Activated CD8-positive, alpha-beta T cell treated with anti-CD3 and anti-CD28 coated beads, Interleukin-2, amount 10 ng/mL, durations not matched to agents 7 days and 5 days (primary cell): ENCODE measurements around the gene SLCO4A1. TPM values are rescaled to one million over a fixed set of nuclear protein-coding genes. Genes with fewer than 3 reads are reported as not detected.

Experiments
- ATAC-seq: fragments of 150-1000 bp; cut with Tn5 transposase; one replicate; pipeline ENCODE4 v1.10.0; 2021; ENCODE audit warnings: moderate library complexity
- CTCF ChIA-PET: fragments of 350-600 bp; sonication (Branson Sonifier 250); formaldehyde crosslinking; loops from one replicate; lab custom pipeline; 2021; ENCODE audit warnings: antibody characterized with exemption; lab: Charles Lee
- POLR2A ChIA-PET: fragments of 350-600 bp; sonication (Branson Sonifier 250); formaldehyde crosslinking; loops from one replicate; lab custom pipeline; 2021; ENCODE audit warnings: antibody characterized with exemption; lab: Charles Lee
- DNase-seq: peaks from one replicate; pipeline ENCODE4 v3.0.0-alpha.2; 2020
- H3K27ac Mint-ChIP-seq: one replicate; pipeline ENCODE4 v1.8.0; 2021; ENCODE audit warnings: mild to moderate bottlenecking, mixed read lengths
- H3K27me3 Mint-ChIP-seq: one replicate; pipeline ENCODE4 v1.8.0; 2021; ENCODE audit warnings: low read depth, mixed read lengths
- H3K36me3 Mint-ChIP-seq: one replicate; pipeline ENCODE4 v1.8.0; 2021; ENCODE audit warnings: low read depth, mixed read lengths
- H3K4me1 Mint-ChIP-seq: one replicate; pipeline ENCODE4 v1.8.0; 2021; ENCODE audit warnings: low read depth, mixed read lengths
- H3K4me3 Mint-ChIP-seq: one replicate; pipeline ENCODE4 v1.8.0; 2021; ENCODE audit warnings: mild to moderate bottlenecking, mixed read lengths
- H3K9me3 Mint-ChIP-seq: one replicate; pipeline ENCODE4 v1.8.0; 2022; ENCODE audit warnings: mixed read lengths; ENCODE audit not compliant: insufficient read depth
- total RNA-seq, 2 experiments: library from RNA; stranded (reverse); gene quantifications; one replicate each; pipeline ENCODE4 v1.2.3, GENCODE V29; 2021

SLCO4A1 gene
- total RNA-seq, 2 experiments from 2014 or later: 79.4 to 79.9 TPM

GRCh38 chr20:62633598-62634329, 8.5 kb upstream of the SLCO4A1 start:
- Mint-ChIP-seq H3K4me3 (no peak overlapping the region), H3K36me3 (no peaks in the 10 kb centered on the region), H3K27me3 (peaks cover 15% of the 10 kb centered on the region), H3K4me1 (peaks cover 28% of the 10 kb centered on the region), H3K27ac (no peak overlapping the region), H3K9me3 (no peaks in the 10 kb centered on the region)
- ATAC-seq (no peak), DNase-seq (no peak)
- ChIA-PET POLR2A (interaction anchor here (0.5 to 1.1 kb wide), 2 partner anchors 10 to 213 kb away, joined by 3 to 4 read pairs; no protein-coding TSS in a partner anchor), CTCF (interaction anchor here (0.9 kb wide), 1 partner anchor 10 kb away, joined by 4 read pairs; no protein-coding TSS in a partner anchor)

GRCh38 chr20:62634330-62634967, 7.9 kb upstream of the SLCO4A1 start:
- DNase-seq: no peak
- no peaks in the 10 kb centered on the region for H3K9me3 Mint-ChIP-seq
- POLR2A ChIA-PET: interaction anchor here (0.5 to 1.1 kb wide), 2 partner anchors 11 to 212 kb away, joined by 3 to 4 read pairs; no protein-coding TSS in a partner anchor
- ATAC-seq: no peak
- no peak overlapping the region for H3K4me3 Mint-ChIP-seq
- no peaks in the 10 kb centered on the region for H3K36me3 Mint-ChIP-seq
- peaks cover 28% of the 10 kb centered on the region for H3K4me1 Mint-ChIP-seq
- peaks cover 18% of the 10 kb centered on the region for H3K27me3 Mint-ChIP-seq
- CTCF ChIA-PET: no interaction called here
- no peak overlapping the region for H3K27ac Mint-ChIP-seq

GRCh38 chr20:62635232-62635631, 7.1 kb upstream of the SLCO4A1 start:
- H3K9me3 Mint-ChIP-seq: no peaks in the 10 kb centered on the region
- H3K4me3 Mint-ChIP-seq: no peak overlapping the region
- ChIA-PET CTCF (no interaction called here), POLR2A (no interaction called here)
- peaks cover 20% of the 10 kb centered on the region for H3K27me3 Mint-ChIP-seq
- H3K36me3 Mint-ChIP-seq: no peaks in the 10 kb centered on the region
- peaks cover 28% of the 10 kb centered on the region for H3K4me1 Mint-ChIP-seq
- H3K27ac Mint-ChIP-seq: no peak overlapping the region
- DNase-seq (no peak), ATAC-seq (no peak)

- Mint-ChIP-seq H3K4me1 (peaks cover 31% of the 10 kb centered on the region), H3K27me3 (peaks cover 20% of the 10 kb centered on the region), H3K9me3 (no peaks in the 10 kb centered on the region), H3K4me3 (no peak overlapping the region), H3K27ac (no peak overlapping the region), H3K36me3 (no peaks in the 10 kb centered on the region)
- POLR2A ChIA-PET: no interaction called here
- DNase-seq: no peak
- no peak for ATAC-seq
- CTCF ChIA-PET: interaction anchor here (1.5 kb wide), 1 partner anchor 19 kb away, joined by 4 read pairs; no protein-coding TSS in a partner anchor
Observed at GRCh38 chr20:62635852-62636251, 6.5 kb upstream of the SLCO4A1 start.

GRCh38 chr20:62636446-62636845, 5.9 kb upstream of the SLCO4A1 start:
- DNase-seq (peak; percentile 57), ATAC-seq (peak; percentile 75)
- Mint-ChIP-seq H3K4me3 (peak overlapping the region; percentile 15), H3K4me1 (peaks cover 37% of the 10 kb centered on the region), H3K27me3 (peaks cover 20% of the 10 kb centered on the region), H3K9me3 (no peaks in the 10 kb centered on the region), H3K27ac (peak overlapping the region; percentile 55), H3K36me3 (no peaks in the 10 kb centered on the region)
- ChIA-PET POLR2A (interaction anchor here (2.0 kb wide), 1 partner anchor 13 kb away, joined by 6 read pairs; no protein-coding TSS in a partner anchor), CTCF (interaction anchor here (0.9 to 2.2 kb wide), 4 partner anchors 13 to 19 kb away, joined by 3 to 10 read pairs (median 4); no protein-coding TSS in a partner anchor)

- no peaks in the 10 kb centered on the region for H3K9me3 Mint-ChIP-seq
- POLR2A ChIA-PET: interaction anchor here (1.5 to 2.0 kb wide), 2 partner anchors 14 to 157 kb away, joined by 5 to 6 read pairs; no protein-coding TSS in a partner anchor
Observed at GRCh38 chr20:62637110-62637509, 5.2 kb upstream of the SLCO4A1 start.

GRCh38 chr20:62637521-62638054, 4.7 kb upstream of the SLCO4A1 start:
- Mint-ChIP-seq H3K36me3 (peaks cover 2% of the 10 kb centered on the region), H3K27ac (no peak overlapping the region), H3K9me3 (no peaks in the 10 kb centered on the region), H3K4me3 (no peak overlapping the region), H3K4me1 (peaks cover 36% of the 10 kb centered on the region), H3K27me3 (peaks cover 17% of the 10 kb centered on the region)
- no peak for DNase-seq
- POLR2A ChIA-PET: interaction anchor here (1.5 to 2.0 kb wide), 2 partner anchors 14 to 157 kb away, joined by 5 to 6 read pairs; no protein-coding TSS in a partner anchor
- no peak for ATAC-seq
- CTCF ChIA-PET: interaction anchor here (0.8 to 2.2 kb wide), 4 partner anchors 9 to 19 kb away, joined by 3 to 10 read pairs (median 4); no protein-coding TSS in a partner anchor

More at GRCh38 chr20:62637110-62637509, 5.2 kb upstream of the SLCO4A1 start:
- peaks cover 20% of the 10 kb centered on the region for H3K27me3 Mint-ChIP-seq
- ATAC-seq (no peak), DNase-seq (no peak)
- H3K36me3 Mint-ChIP-seq: no peaks in the 10 kb centered on the region
- peaks cover 40% of the 10 kb centered on the region for H3K4me1 Mint-ChIP-seq
- CTCF ChIA-PET: interaction anchor here (0.8 to 2.2 kb wide), 5 partner anchors 9 to 20 kb away, joined by 3 to 10 read pairs (median 4); no protein-coding TSS in a partner anchor
- H3K27ac Mint-ChIP-seq: no peak overlapping the region
- no peak overlapping the region for H3K4me3 Mint-ChIP-seq

- DNase-seq (no peak), ATAC-seq (no peak)
- Mint-ChIP-seq H3K4me3 (no peak overlapping the region), H3K27ac (no peak overlapping the region), H3K4me1 (peaks cover 34% of the 10 kb centered on the region), H3K9me3 (no peaks in the 10 kb centered on the region), H3K27me3 (peaks cover 12% of the 10 kb centered on the region), H3K36me3 (peaks cover 2% of the 10 kb centered on the region)
- CTCF ChIA-PET: interaction anchor here (2.2 to 2.3 kb wide), 2 partner anchors 15 to 21 kb away, joined by 10 to 12 read pairs; no protein-coding TSS in a partner anchor
- POLR2A ChIA-PET: interaction anchor here (1.5 to 2.0 kb wide), 2 partner anchors 15 to 156 kb away, joined by 5 to 6 read pairs; no protein-coding TSS in a partner anchor
Observed at GRCh38 chr20:62638055-62638570, 4.2 kb upstream of the SLCO4A1 start.

- ATAC-seq (no peak), DNase-seq (no peak)
- H3K4me3 Mint-ChIP-seq: no peak overlapping the region
- peaks cover 8% of the 10 kb centered on the region for H3K27me3 Mint-ChIP-seq
- no peaks in the 10 kb centered on the region for H3K9me3 Mint-ChIP-seq
- peaks cover 9% of the 10 kb centered on the region for H3K36me3 Mint-ChIP-seq
- CTCF ChIA-PET: interaction anchor here (1.2 to 2.3 kb wide), 3 partner anchors 11 to 22 kb away, joined by 4 to 12 read pairs (median 10); no protein-coding TSS in a partner anchor
- peaks cover 39% of the 10 kb centered on the region for H3K4me1 Mint-ChIP-seq
- H3K27ac Mint-ChIP-seq: no peak overlapping the region
- POLR2A ChIA-PET: interaction anchor here (1.0 to 1.5 kb wide), 3 partner anchors 12 to 156 kb away, joined by 5 read pairs; no protein-coding TSS in a partner anchor
Observed at GRCh38 chr20:62638679-62639406, 3.5 kb upstream of the SLCO4A1 start.

- no peak overlapping the region for H3K4me3 Mint-ChIP-seq
- DNase-seq (no peak), ATAC-seq (no peak)
- H3K27ac Mint-ChIP-seq: no peak overlapping the region
- H3K27me3 Mint-ChIP-seq: peaks cover 8% of the 10 kb centered on the region
- no peaks in the 10 kb centered on the region for H3K9me3 Mint-ChIP-seq
- H3K36me3 Mint-ChIP-seq: peaks cover 18% of the 10 kb centered on the region
- ChIA-PET CTCF (interaction anchor here (1.2 to 2.3 kb wide), 2 partner anchors 12 to 23 kb away, joined by 4 to 12 read pairs; no protein-coding TSS in a partner anchor), POLR2A (interaction anchor here (1.0 to 1.1 kb wide), 2 partner anchors 11 to 16 kb away, joined by 5 read pairs; no protein-coding TSS in a partner anchor)
- H3K4me1 Mint-ChIP-seq: peaks cover 48% of the 10 kb centered on the region
Observed at GRCh38 chr20:62639765-62640164, 2.5 kb upstream of the SLCO4A1 start.
